HCT116 (cell line): Measurements from ENCODE around the gene TRIM24.

Source experiments
- CBX3 ChIP-seq: IDR thresholded peaks from 2 replicates; pipeline ENCODE4 v1.6.1; 2012; ENCODE audit warnings: low read depth
- CEBPB ChIP-seq: IDR thresholded peaks from 2 replicates; pipeline ENCODE4 v1.6.1; 2012; ENCODE audit warnings: low read depth
- CTCF ChIP-seq, 3 experiments: fragments of 200-600 bp in 1 of 3; sonication (generic) in 1 of 3; IDR thresholded peaks in 2 of 3; conservative IDR thresholded peaks in 1 of 3; 2 replicates each; pipeline ENCODE4 v1.5.1; 2012 to 2017; ENCODE audit warnings: low read depth in 2 of 3, low read length in 2 of 3, antibody characterized with exemption in 1 of 3, borderline replicate concordance in 1 of 3, control low read depth in 1 of 3, mild to moderate bottlenecking in 1 of 3, mixed read lengths in 1 of 3, mixed run types in 1 of 3, moderate library complexity in 1 of 3; ENCODE audit not compliant: insufficient read depth in 1 of 3
- EGR1 ChIP-seq: IDR thresholded peaks from 2 replicates; pipeline ENCODE4 v1.6.1; 2012; ENCODE audit warnings: low read depth
- ELF1 ChIP-seq: IDR thresholded peaks from 2 replicates; pipeline ENCODE4 v1.6.1; 2012; ENCODE audit warnings: low read depth, borderline replicate concordance
- EZH2 ChIP-seq: fragments of 200-600 bp; sonication (generic); IDR thresholded peaks from 2 replicates; pipeline ENCODE4 v1.6.1; 2017; ENCODE audit warnings: antibody characterized with exemption, mixed run types
- EZH2phosphoT487 ChIP-seq: fragments of 200-600 bp; IDR thresholded peaks from 2 replicates; pipeline ENCODE4 v1.6.1; 2018; ENCODE audit warnings: antibody characterized with exemption, borderline replicate concordance
- JUND ChIP-seq: IDR thresholded peaks from 2 replicates; pipeline ENCODE4 v1.6.1; 2012
- POLR2A ChIP-seq: IDR thresholded peaks from 2 replicates; pipeline ENCODE4 v1.7.0; 2011; ENCODE audit warnings: borderline replicate concordance; ENCODE audit not compliant: insufficient read depth, insufficient read length; ENCODE audit errors: extremely low read depth
- POLR2AphosphoS5 ChIP-seq: IDR thresholded peaks from 2 replicates; pipeline ENCODE4 v1.6.1; 2011; ENCODE audit warnings: mild to moderate bottlenecking, low read depth, low read length, moderate library complexity
- RAD21 ChIP-seq: IDR thresholded peaks from 2 replicates; pipeline ENCODE4 v1.6.1; 2012; ENCODE audit warnings: low read depth, mild to moderate bottlenecking
- REST ChIP-seq: IDR thresholded peaks from 2 replicates; pipeline ENCODE4 v1.6.1; 2012; ENCODE audit warnings: low read depth
- SP1 ChIP-seq: IDR thresholded peaks from 2 replicates; pipeline ENCODE4 v1.6.1; 2012; ENCODE audit warnings: low read depth

GRCh38 chr7:138499340-138499739 lies 39.3 kb downstream of the TRIM24 start:
- no peak for TF ChIP-seq CTCF (IDR thresholded peaks at IDR 0.05 in 2 of 3, conservative IDR thresholded peaks at IDR 0.05 in 1 of 3; ENCODE audit: borderline replicate concordance in 1 of 3, insufficient read depth in 1 of 3, low read depth in 2 of 3, low read length in 2 of 3)
- TF ChIP-seq JUND = no peak
- TF ChIP-seq POLR2AphosphoS5 = no peak
- TF ChIP-seq POLR2A = no peak
- TF ChIP-seq EZH2 = no peak
- no peak for TF ChIP-seq CEBPB
- TF ChIP-seq SP1 = no peak
- TF ChIP-seq EZH2phosphoT487 = no peak
- no peak for TF ChIP-seq RAD21
- TF ChIP-seq ELF1 = no peak
- no peak for TF ChIP-seq REST
- TF ChIP-seq EGR1 = no peak
- TF ChIP-seq CBX3 = no peak
